ENCODE results near the gene RPL36A.

Gene RPL36A

GRCh38 chrX:101393530-101394305, 2.9 kb downstream of the RPL36A start:
- no peak for FAIRE-seq

DNA sequence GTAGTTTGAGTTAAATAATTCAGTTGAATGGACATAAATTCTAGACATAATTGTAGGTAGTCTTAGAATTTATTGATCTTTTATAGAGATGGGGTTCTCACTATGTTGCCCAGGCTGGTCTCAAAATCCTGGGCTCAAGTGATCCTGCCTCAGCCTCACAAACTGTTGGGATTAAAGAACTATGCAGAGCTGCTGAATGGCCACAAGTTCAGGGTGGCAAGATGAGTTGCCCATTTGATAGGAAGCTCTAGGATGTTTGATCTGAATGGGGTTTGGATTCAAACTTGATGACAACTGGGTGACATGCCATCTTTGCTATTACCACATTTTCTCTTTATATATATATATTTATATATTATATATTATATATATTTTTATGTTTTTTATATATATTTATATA, 3.6 kb downstream of the RPL36A start:
- FAIRE-seq: no peak

DNA sequence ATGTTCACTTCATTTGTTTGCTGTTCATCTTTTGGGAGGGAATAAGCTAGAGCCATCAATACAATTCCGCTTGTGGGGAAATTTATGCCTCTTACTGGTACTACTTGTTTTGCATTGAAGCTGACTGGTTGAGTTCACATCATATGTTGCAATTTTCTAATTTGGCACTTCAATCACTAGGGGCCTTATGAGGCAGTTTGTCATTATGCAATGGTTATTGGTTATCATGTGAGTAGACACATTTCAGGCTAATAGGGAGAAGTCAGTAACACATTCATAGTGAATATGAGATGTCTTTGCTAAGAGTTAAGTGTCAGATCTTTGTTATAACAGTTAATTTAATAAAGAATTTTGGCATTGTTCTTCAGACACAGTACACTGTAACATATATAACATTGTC, 5.0 kb downstream of the RPL36A start:
- no peak for FAIRE-seq

DNA sequence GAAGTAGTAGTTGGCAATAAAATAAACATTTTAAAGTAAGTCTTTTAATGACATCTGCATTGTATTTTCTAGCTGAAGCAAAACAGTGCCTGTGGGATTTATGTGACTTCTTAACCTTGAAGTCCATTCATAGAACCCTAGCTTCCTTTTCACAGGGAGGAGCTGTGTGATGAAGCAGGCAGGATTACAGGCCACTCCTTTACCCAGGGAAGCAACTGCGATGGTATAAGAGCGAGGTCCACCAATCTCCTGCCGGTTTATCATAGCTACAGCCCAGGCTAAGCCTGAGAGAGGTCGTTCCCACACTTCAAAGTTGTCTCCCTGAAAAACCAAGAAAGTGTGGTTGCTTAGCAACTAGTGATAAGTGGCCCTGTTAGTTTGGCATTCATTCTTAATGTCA, 7.0 kb downstream of the RPL36A start:
- FAIRE-seq: peak; percentile 37

GRCh38 chrX:101398694-101399093, 7.9 kb downstream of the RPL36A start:
- no peak for FAIRE-seq

DNA sequence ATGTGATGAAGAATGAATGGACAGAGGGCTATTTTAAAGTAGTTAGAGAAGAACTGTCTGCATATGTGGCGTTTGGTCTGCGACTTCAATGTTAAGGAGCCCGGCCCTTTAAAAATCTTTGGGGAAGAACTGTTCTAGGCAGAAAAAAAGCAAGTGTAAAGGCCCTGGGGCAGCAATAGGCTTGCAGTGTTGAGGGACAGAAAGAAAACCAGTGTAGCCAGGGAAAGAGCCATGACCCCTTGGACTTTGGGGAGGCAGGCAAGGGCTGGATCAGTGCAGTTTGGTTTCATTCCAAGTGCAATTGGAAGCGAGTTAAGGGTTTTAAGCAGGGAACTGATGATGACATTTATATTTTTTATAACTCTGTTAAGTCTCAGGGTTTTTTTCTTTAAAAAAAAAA, 9.0 kb downstream of the RPL36A start:
- FAIRE-seq: no peak

DNA sequence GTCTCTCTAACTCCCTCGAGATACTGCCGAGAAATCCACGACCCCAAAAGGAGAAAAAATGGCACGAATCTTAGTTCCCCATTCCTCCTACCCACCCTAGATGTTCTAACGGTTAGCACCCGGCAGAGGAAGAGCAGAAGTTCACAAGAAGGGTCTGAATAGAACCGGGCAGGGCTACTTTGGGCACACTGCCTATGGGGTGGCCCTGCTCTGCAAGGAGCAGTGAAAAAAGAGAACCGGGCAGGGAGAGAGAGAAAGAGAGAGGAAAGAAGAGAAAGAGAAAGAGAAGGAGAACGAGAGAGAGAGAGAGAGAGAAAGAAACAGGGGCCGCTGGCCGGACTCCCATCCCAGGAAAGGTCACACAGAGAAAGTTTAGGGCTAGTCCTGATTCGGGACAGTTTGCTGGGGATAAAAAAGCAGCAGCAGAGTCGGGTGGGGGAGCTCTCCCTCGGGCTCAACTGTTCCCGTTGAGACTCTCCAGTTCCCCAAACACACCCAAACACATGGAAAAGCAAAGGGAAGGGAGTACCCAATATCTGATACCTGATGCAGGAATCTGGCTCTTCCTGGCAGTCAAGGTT, 16.4 kb downstream of the RPL36A start:
- no peak for FAIRE-seq

GRCh38 chrX:101407748-101408531, 17.1 kb downstream of the RPL36A start, which contains the start of the genes GLA and HNRNPH2:
Gene GLA (minus strand): TSS chrX:101407925. CDS start chrX:101407903, 22 bp downstream.
Gene HNRNPH2 (plus strand): TSS chrX:101408222. CDS start chrX:101411989, 3,767 bp downstream.
- FAIRE-seq: peak; percentile 96

DNA sequence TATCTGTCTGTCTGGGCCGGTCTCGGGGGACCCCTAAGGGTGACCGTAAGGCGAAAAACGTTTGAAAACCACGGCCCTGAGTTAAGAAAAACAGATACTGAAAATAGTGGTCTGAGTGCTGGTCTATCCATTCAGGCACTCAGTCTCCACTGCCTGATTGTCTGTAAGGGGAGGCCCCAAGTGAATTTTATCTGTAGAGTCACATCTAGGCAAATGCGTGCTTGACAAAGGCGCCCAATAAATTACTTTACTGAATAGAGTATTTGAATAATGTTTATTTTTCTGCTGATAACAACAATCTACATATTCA, 17.7 kb downstream of the RPL36A start:
- FAIRE-seq: no peak

DNA sequence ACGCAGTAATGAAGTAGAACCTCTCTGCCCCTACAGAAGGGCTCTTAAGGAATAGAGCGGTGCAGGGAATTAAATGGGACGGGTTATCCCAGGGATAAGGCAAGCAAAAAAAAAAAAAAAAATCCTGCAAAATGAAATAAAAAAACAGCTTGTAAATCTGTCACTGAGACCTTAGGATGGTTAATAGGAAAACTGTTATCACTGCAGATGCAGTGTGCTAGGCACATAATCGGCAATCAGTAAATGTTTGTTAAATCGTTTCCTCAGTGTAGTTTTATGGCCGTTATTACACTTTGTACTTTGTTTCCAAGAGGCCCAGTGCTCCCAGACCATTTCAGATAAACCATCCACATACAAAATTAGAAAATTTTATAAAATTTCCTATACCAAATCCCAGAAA, 18.2 kb downstream of the RPL36A start:
- no peak for FAIRE-seq

DNA sequence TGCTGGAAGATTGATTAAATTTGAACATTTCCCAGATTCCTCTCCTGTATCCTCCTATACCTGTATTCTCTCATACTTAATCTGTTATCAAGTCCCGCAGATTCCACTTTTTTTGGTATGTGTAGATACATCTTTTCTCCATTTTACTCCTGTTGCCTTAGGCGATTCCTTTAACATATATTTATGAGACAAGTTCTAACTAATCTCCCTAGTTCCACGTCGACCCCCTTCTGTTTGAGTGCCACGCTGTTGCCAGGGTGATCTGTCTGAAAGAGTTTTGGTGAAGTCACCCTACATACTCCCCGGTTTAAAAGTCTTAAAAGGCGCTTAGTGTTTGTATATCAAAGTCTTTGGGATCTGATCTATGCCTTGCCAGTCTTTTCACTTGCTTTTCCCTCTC, 19.6 kb downstream of the RPL36A start:
- FAIRE-seq: no peak

GRCh38 chrX:101411984-101412383, 21.2 kb downstream of the RPL36A start:
- FAIRE-seq: no peak

- FAIRE-seq: peak; percentile 58
Measured at GRCh38 chrX:101415180-101416145, 24.7 kb downstream of the RPL36A start.

GRCh38 chrX:101416691-101417090, 25.9 kb downstream of the RPL36A start:
- no peak for FAIRE-seq

- FAIRE-seq: no peak
Measured at GRCh38 chrX:101417190-101417589, 26.4 kb downstream of the RPL36A start.

GRCh38 chrX:101417981-101418841, 27.4 kb downstream of the RPL36A start:
- no peak for FAIRE-seq

DNA sequence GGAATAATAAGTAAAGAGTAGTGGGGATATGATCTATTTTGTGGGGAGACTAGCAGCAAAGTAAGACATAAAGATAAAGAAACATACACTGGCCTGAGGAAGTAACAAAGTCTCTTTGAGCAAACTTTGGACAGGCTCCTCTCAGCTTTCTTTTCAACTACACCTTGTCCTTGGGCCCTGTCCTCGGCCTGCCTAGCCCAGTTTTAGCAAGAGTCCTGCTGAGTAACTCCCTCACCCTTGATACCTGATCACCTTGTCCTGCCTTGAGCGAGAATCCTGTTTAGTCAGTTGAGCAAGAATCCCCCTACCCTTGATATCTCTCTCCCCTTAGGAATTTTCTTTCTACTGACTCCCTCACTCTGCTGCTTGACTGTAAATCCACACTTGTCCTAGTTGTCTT, 28.7 kb downstream of the RPL36A start:
- no peak for FAIRE-seq

DNA sequence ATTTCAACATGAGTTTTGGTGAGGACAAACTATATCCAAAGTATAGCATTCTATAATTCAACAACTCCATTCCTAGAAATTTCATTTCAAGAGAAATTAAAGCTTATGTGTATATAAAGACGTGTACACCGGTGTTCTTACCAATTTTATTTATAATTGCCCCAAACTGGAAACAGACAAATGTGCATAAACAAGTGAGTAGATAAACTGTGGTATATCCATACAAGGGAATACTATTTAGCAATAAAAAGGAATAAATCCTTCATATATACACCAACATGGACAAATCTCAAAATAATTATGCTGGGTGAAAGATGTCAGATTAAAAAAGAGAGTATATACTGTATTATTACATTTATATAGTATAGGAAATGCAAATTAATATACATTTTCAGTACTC, 37.1 kb downstream of the RPL36A start:
- no peak for FAIRE-seq

- FAIRE-seq: no peak
Measured at GRCh38 chrX:101429934-101430333, 39.1 kb downstream of the RPL36A start.

GRCh38 chrX:101430457-101431078, 39.8 kb downstream of the RPL36A start:
- no peak for FAIRE-seq

DNA sequence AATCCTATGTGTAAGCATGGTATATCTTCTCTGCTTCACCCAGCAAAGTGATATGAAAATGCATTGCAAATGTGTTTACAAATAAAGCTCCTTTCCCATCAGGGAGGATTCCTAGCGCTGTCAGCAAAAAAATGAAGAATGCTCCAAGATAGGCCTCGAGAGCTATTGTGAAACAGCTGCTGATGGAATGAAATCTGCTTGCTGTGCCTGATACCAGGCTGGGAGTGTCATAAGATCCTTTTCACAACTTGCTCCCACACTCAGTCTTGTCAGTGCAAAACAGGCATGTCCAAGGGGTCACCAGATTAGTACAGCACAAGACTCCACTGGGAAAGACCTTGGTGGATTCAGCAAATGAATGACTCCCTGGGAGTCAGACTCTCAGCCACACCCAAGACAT, 51.3 kb downstream of the RPL36A start:
- no peak for FAIRE-seq

Measured in TTC549 (cell line).